ENCODE data around the gene DGKB.

GRCh38 chr7:14576578-14576977 lies 326.0 kb downstream of the DGKB start:
- TF ChIP-seq CTCF (IDR thresholded peaks at IDR 0.05; ENCODE audit: insufficient read depth, low read length) (no peak), POLR2AphosphoS5 (IDR thresholded peaks at IDR 0.05; ENCODE audit: low read depth) (no peak), SPI1 (IDR thresholded peaks at IDR 0.05; ENCODE audit: borderline replicate concordance, low read depth) (no peak), REST (IDR thresholded peaks at IDR 0.05; ENCODE audit: insufficient replicate concordance, low read depth) (no peak)
